HG03575 (cell line): Measurements from ENCODE around the gene CDC34.

Experiments
- ATAC-seq: cut with Tn5 transposase; IDR thresholded peaks from one replicate; pipeline ENCODE4 v1.9.1; 2021; ENCODE audit not compliant: unreplicated experiment, insufficient number of reproducible peaks, low FRiP score; ENCODE audit errors: extremely low read depth

Gene CDC34

GRCh38 chr19:496112-496665 lies 35.4 kb upstream of the CDC34 start, which contains the start of gene MADCAM1:
MADCAM1 (plus strand) TSS chr19:496486; CDS start chr19:496500, 14 bp downstream.
- ATAC-seq: no peak

GRCh38 chr19:496986-497385 lies 34.6 kb upstream of the CDC34 start:
- ATAC-seq: no peak

- ATAC-seq: no peak
These were observed 34.1 kb upstream of the CDC34 start for GRCh38 chr19:497491-497868.

GRCh38 chr19:497869-498510 lies 33.6 kb upstream of the CDC34 start:
- ATAC-seq: no peak

GRCh38 chr19:498511-498891 lies 33.1 kb upstream of the CDC34 start:
- ATAC-seq: no peak

GRCh38 chr19:498977-499623 lies 32.5 kb upstream of the CDC34 start:
- no peak for ATAC-seq

GRCh38 chr19:501646-502045 lies 29.9 kb upstream of the CDC34 start:
- ATAC-seq: no peak

GRCh38 chr19:504616-505015 lies 26.9 kb upstream of the CDC34 start:
- no peak for ATAC-seq

GRCh38 chr19:506404-507285 lies 24.9 kb upstream of the CDC34 start:
- ATAC-seq: peak; percentile 35

- peak; percentile 32 for ATAC-seq
These were observed 24.0 kb upstream of the CDC34 start, which contains the start of gene TPGS1 for GRCh38 chr19:507286-508203. TPGS1 (plus strand) TSS chr19:507497; CDS start chr19:507507, 10 bp downstream.

- ATAC-seq: no peak
These were observed 23.1 kb upstream of the CDC34 start for GRCh38 chr19:508204-509150.

GRCh38 chr19:510606-511100 lies 20.9 kb upstream of the CDC34 start:
- no peak for ATAC-seq

- ATAC-seq: no peak
These were observed 20.3 kb upstream of the CDC34 start for GRCh38 chr19:511101-511851.

- ATAC-seq: no peak
These were observed 18.8 kb upstream of the CDC34 start for GRCh38 chr19:512547-513365.

GRCh38 chr19:513368-514165 lies 18.0 kb upstream of the CDC34 start:
- ATAC-seq: no peak
